ENCODE results near the gene ALDOB. TPM values are rescaled to one million over a fixed set of nuclear protein-coding genes. Genes with fewer than 3 reads are reported as not detected.

Gene ALDOB
- total and polyA plus RNA-seq, 8 donors: 0.45 to 101 (median 2.5) TPM; not detected in 1

GRCh38 chr9:101398068-101398929 is 37.3 kb downstream of the ALDOB start, which contains the start of the genes MRPL50 and ZNF189:
TSS of gene MRPL50 (minus strand) at chr9:101398618. CDS start at chr9:101398592, 26 bp downstream.
TSS of gene ZNF189 (plus strand) at chr9:101398851. CDS start at chr9:101399157, 306 bp downstream.
- no peaks in the 10 kb centered on the region for H3K27me3 ChIP-seq
- peaks cover 26 to 34% (median 33%) of the 10 kb centered on the region in 4 donors for H3K36me3 ChIP-seq
- intact Hi-C loops (cut with DNase I; ENCODE audit: low total_unique reads): no loop called here
- peak within 1 kb of the TSS; percentile 66 to 78 (median 71) for H3K4me3 ChIP-seq
- peak; percentile 83 to 91 (median 90) for TF ChIP-seq POLR2AphosphoS5 (IDR thresholded peaks at IDR 0.05)
- no peak for TF ChIP-seq EP300 (IDR thresholded peaks at IDR 0.05)
- no peak for TF ChIP-seq CTCF (IDR thresholded peaks at IDR 0.05)
- peak in 2 of 4 donors; percentile 27 to 75 for TF ChIP-seq POLR2A (IDR thresholded peaks at IDR 0.05)
- WGBS, 5 donors: 0 to 1% (median 0%) methylated on average over 40 to 44 of the region's 44 CpGs
- peaks cover 0 to 7% (median 3%) of the 10 kb centered on the region in 4 donors for H3K9me3 ChIP-seq
- peak within 1 kb of the TSS; percentile 82 to 92 (median 87) for H3K27ac ChIP-seq
- peak; percentile 98 to 100 for DNase-seq
- peaks cover 17 to 54% (median 43%) of the 10 kb centered on the region in 4 donors for H3K4me1 ChIP-seq

GRCh38 chr9:101397746-101398067 is 37.9 kb downstream of the ALDOB start:
- H3K36me3 ChIP-seq: peaks cover 20 to 28% (median 27%) of the 10 kb centered on the region in 4 donors
- intact Hi-C loops (cut with DNase I; ENCODE audit: low total_unique reads): no loop called here
- H3K27ac ChIP-seq: peak overlapping the region in 4 of 5 donors; percentile 85 to 92 (median 88)
- no peak for TF ChIP-seq POLR2AphosphoS5 (IDR thresholded peaks at IDR 0.05)
- H3K9me3 ChIP-seq: peaks cover 0 to 8% (median 0%) of the 10 kb centered on the region in 4 donors
- H3K4me3 ChIP-seq: peak overlapping the region; percentile 66 to 78 (median 71)
- H3K4me1 ChIP-seq: peaks cover 17 to 54% (median 43%) of the 10 kb centered on the region in 4 donors
- 3 to 9% (median 4%) methylated on average over 4 of the region's 4 CpGs for WGBS, 5 donors
- DNase-seq: no peak
- no peaks in the 10 kb centered on the region for H3K27me3 ChIP-seq

- WGBS, 5 donors: 89 to 96% (median 92%) methylated on average over 1 of the region's 1 CpG
- DNase-seq: no peak
- intact Hi-C loops (cut with DNase I; ENCODE audit: low total_unique reads): no loop called here
- H3K9me3 ChIP-seq: peaks cover 0 to 4% (median 0%) of the 10 kb centered on the region in 4 donors
- H3K36me3 ChIP-seq: peaks cover 0 to 15% (median 13%) of the 10 kb centered on the region in 4 donors
- H3K27me3 ChIP-seq: no peaks in the 10 kb centered on the region
- no peak for TF ChIP-seq CTCF (IDR thresholded peaks at IDR 0.05)
- TF ChIP-seq POLR2A (IDR thresholded peaks at IDR 0.05): no peak
- TF ChIP-seq EP300 (IDR thresholded peaks at IDR 0.05): no peak
- TF ChIP-seq POLR2AphosphoS5 (IDR thresholded peaks at IDR 0.05): no peak
- H3K4me3 ChIP-seq: no peak overlapping the region
- H3K27ac ChIP-seq: no peak overlapping the region
- H3K4me1 ChIP-seq: peaks cover 11 to 32% (median 24%) of the 10 kb centered on the region in 4 donors
These were observed 40.9 kb downstream of the ALDOB start for GRCh38 chr9:101394687-101395086.

GRCh38 chr9:101393135-101393534 is 42.4 kb downstream of the ALDOB start:
- Histone ChIP-seq H3K36me3 (peaks cover 9 to 28% (median 24%) of the 10 kb centered on the region in 4 donors), H3K27me3 (no peaks in the 10 kb centered on the region), H3K27ac (no peak overlapping the region), H3K4me3 (no peak overlapping the region), H3K4me1 (peaks cover 8 to 28% (median 20%) of the 10 kb centered on the region in 4 donors), H3K9me3 (peaks cover 0 to 4% (median 0%) of the 10 kb centered on the region in 4 donors)
- intact Hi-C loops (cut with DNase I; ENCODE audit: low total_unique reads): no loop called here
- no peak for TF ChIP-seq POLR2AphosphoS5 (IDR thresholded peaks at IDR 0.05)
- TF ChIP-seq EP300 (IDR thresholded peaks at IDR 0.05): no peak
- TF ChIP-seq POLR2A (IDR thresholded peaks at IDR 0.05): no peak
- no peak for TF ChIP-seq CTCF (IDR thresholded peaks at IDR 0.05)
- 97 to 100% (median 98%) methylated on average over 3 of the region's 3 CpGs for WGBS, 5 donors
- DNase-seq: no peak
